Measurements from ENCODE around the gene CRYGN. TPM values are rescaled to one million over a fixed set of nuclear protein-coding genes. Genes with fewer than 3 reads are reported as not detected.

CRYGN gene
- total RNA-seq, 2 donors from 2014 or later, result 0.35 TPM; not detected in 1

GRCh38 chr7:151399305-151399601, 40.7 kb downstream of the CRYGN start:
- no peak overlapping the region for H3K4me3 ChIP-seq
- ATAC-seq (ENCODE audit: insufficient number of reproducible peaks, low FRiP score, low read depth) (no peak), DNase-seq (ENCODE audit: low spot score) (no peak)
- no peaks in the 10 kb centered on the region for H3K9me3 ChIP-seq
- no peaks in the 10 kb centered on the region for H3K27me3 ChIP-seq (replicated peaks; ENCODE audit: insufficient read depth)
- peaks cover 11 to 15% of the 10 kb centered on the region in 2 donors for H3K4me1 ChIP-seq (ENCODE audit: control insufficient read depth in 1 of 2, low read depth in 2 of 2)
- TF ChIP-seq CTCF (IDR thresholded peaks at IDR 0.05), result no peak
- no peak overlapping the region for H3K27ac ChIP-seq
- H3K36me3 ChIP-seq, result no peaks in the 10 kb centered on the region

- DNase-seq (ENCODE audit: low spot score) (no peak), ATAC-seq (ENCODE audit: insufficient number of reproducible peaks, low FRiP score, low read depth) (no peak)
- Histone ChIP-seq H3K4me3 (no peak overlapping the region), H3K27me3 (replicated peaks; ENCODE audit: insufficient read depth) (no peaks in the 10 kb centered on the region), H3K9me3 (no peaks in the 10 kb centered on the region), H3K4me1 (ENCODE audit: control insufficient read depth in 1 of 2, low read depth in 2 of 2) (peaks cover 5 to 9% of the 10 kb centered on the region in 2 donors), H3K36me3 (no peaks in the 10 kb centered on the region), H3K27ac (no peak overlapping the region)
- no peak for TF ChIP-seq CTCF (IDR thresholded peaks at IDR 0.05)
Observed at GRCh38 chr7:151398446-151399304, 41.3 kb downstream of the CRYGN start.

- no peak overlapping the region for H3K4me3 ChIP-seq
- DNase-seq (ENCODE audit: low spot score) (no peak), ATAC-seq (ENCODE audit: insufficient number of reproducible peaks, low FRiP score, low read depth) (no peak)
- H3K4me1 ChIP-seq (ENCODE audit: control insufficient read depth in 1 of 2, low read depth in 2 of 2), result no peaks in the 10 kb centered on the region
- H3K27ac ChIP-seq, result no peak overlapping the region
- no peaks in the 10 kb centered on the region for H3K36me3 ChIP-seq
- no peaks in the 10 kb centered on the region for H3K9me3 ChIP-seq
- TF ChIP-seq CTCF (IDR thresholded peaks at IDR 0.05), result no peak
- H3K27me3 ChIP-seq (replicated peaks; ENCODE audit: insufficient read depth), result no peaks in the 10 kb centered on the region
Observed at GRCh38 chr7:151397026-151397425, 42.9 kb downstream of the CRYGN start.

- Histone ChIP-seq H3K27ac (no peak overlapping the region), H3K4me1 (ENCODE audit: control insufficient read depth in 1 of 2, low read depth in 2 of 2) (no peaks in the 10 kb centered on the region), H3K27me3 (replicated peaks; ENCODE audit: insufficient read depth) (no peaks in the 10 kb centered on the region), H3K4me3 (no peak overlapping the region), H3K9me3 (no peaks in the 10 kb centered on the region), H3K36me3 (no peaks in the 10 kb centered on the region)
- DNase-seq (ENCODE audit: low spot score) (no peak), ATAC-seq (ENCODE audit: insufficient number of reproducible peaks, low FRiP score, low read depth) (no peak)
- TF ChIP-seq CTCF (IDR thresholded peaks at IDR 0.05), result no peak
Observed at GRCh38 chr7:151396328-151396970, 43.5 kb downstream of the CRYGN start.

- no peaks in the 10 kb centered on the region for H3K9me3 ChIP-seq
- no peak overlapping the region for H3K27ac ChIP-seq
- no peaks in the 10 kb centered on the region for H3K4me1 ChIP-seq (ENCODE audit: control insufficient read depth in 1 of 2, low read depth in 2 of 2)
- H3K36me3 ChIP-seq, result no peaks in the 10 kb centered on the region
- H3K4me3 ChIP-seq, result no peak overlapping the region
- no peaks in the 10 kb centered on the region for H3K27me3 ChIP-seq (replicated peaks; ENCODE audit: insufficient read depth)
- DNase-seq (ENCODE audit: low spot score) (no peak), ATAC-seq (ENCODE audit: insufficient number of reproducible peaks, low FRiP score, low read depth) (no peak)
- TF ChIP-seq CTCF (IDR thresholded peaks at IDR 0.05), result no peak
Observed at GRCh38 chr7:151395036-151395367, 44.9 kb downstream of the CRYGN start.

All from thoracic aorta (tissue), 2 donors.